Astrocyte of the spinal cord (primary cell): ENCODE data around the gene PRDX5.
"Not testable (repeated sequence)": the region's sequence is repeated elsewhere in the genome, so short reads cannot be mapped to it uniquely, and the experiment has no call there.

Source experiments
- DNase-seq: peaks from one replicate; pipeline ENCODE4 v3.0.0; 2011; ENCODE audit warnings: low read depth, low spot score
- H3K4me3 ChIP-seq: 2 replicates; pipeline ENCODE4 v1.5.1; 2011; ENCODE audit warnings: low read depth, mild to moderate bottlenecking, low read length, moderate library complexity
- CTCF ChIP-seq: IDR thresholded peaks from 2 replicates; pipeline ENCODE4 v1.5.1; 2012; ENCODE audit warnings: low read depth, mild to moderate bottlenecking, low read length, inconsistent platforms
- in situ Hi-C: cut with HindIII; loops from 2 replicates; pipeline ENCODE4 v1.10.0; 2017; ENCODE audit warnings: low sequenced_read_pairs

The PRDX5 gene

GRCh38 chr11:64322925-64323260, 5.0 kb downstream of the PRDX5 start:
- no peak for DNase-seq
- no peak for TF ChIP-seq CTCF
- in situ Hi-C loops: no loop called here
- H3K4me3 ChIP-seq: no peak overlapping the region

- TF ChIP-seq CTCF: no peak
- no peak overlapping the region for H3K4me3 ChIP-seq
- DNase-seq: no peak
- in situ Hi-C loops: no loop called here
These were observed 5.5 kb downstream of the PRDX5 start for GRCh38 chr11:64323373-64323772.

GRCh38 chr11:64323984-64324383, 6.1 kb downstream of the PRDX5 start:
- H3K4me3 ChIP-seq, in situ Hi-C loops, DNase-seq: not testable (repeated sequence)

GRCh38 chr11:64324692-64325469, 7.0 kb downstream of the PRDX5 start:
- no peak overlapping the region for H3K4me3 ChIP-seq
- in situ Hi-C loops: no loop called here
- no peak for TF ChIP-seq CTCF
- DNase-seq: no peak

GRCh38 chr11:64327375-64327774, 9.5 kb downstream of the PRDX5 start:
- TF ChIP-seq CTCF: no peak
- in situ Hi-C loops: no loop called here
- no peak overlapping the region for H3K4me3 ChIP-seq
- no peak for DNase-seq

- H3K4me3 ChIP-seq: no peak overlapping the region
- TF ChIP-seq CTCF: no peak
- in situ Hi-C loops: no loop called here
- no peak for DNase-seq
These were observed 10.1 kb downstream of the PRDX5 start for GRCh38 chr11:64327993-64328392.

- DNase-seq: no peak
- TF ChIP-seq CTCF: no peak
- in situ Hi-C loops: no loop called here
- H3K4me3 ChIP-seq: no peak overlapping the region
These were observed 13.0 kb downstream of the PRDX5 start for GRCh38 chr11:64330888-64331287.
